Left renal pelvis (tissue), 4 donors: ENCODE measurements around the gene APC. TPM values are rescaled to one million over a fixed set of nuclear protein-coding genes. Genes with fewer than 3 reads are reported as not detected.

ENCODE experiments used
- DNase-seq, 4 donors: peaks; one replicate each; pipeline ENCODE4 v3.0.0-alpha.2; 2013; ENCODE audit warnings: low read depth in 4 of 4, low spot score in 3 of 4
- polyA plus RNA-seq, 4 donors: library from polyadenylated mRNA; unstranded; fragments of 120-200 nt; gene quantifications; one replicate each; pipeline ENCODE4 v1.2.1, GENCODE V29; 2013; ENCODE audit not compliant: insufficient read length in 4 of 4

Gene APC
- polyA plus RNA-seq, 4 donors: 27.6 to 36.8 (median 31.0) TPM

GRCh38 chr5:112892776-112893175, 155.1 kb downstream of the APC start:
- DNase-seq: no peak

- DNase-seq: no peak
Observed at GRCh38 chr5:112895682-112896081, 158.0 kb downstream of the APC start.

Other genes with a start within 250 kb of the APC start
- 10 to 100 TPM; 64.2 to 81.8 (median 79.8) TPM for gene SRP19, start 123.4 kb downstream of the APC start, polyA plus RNA-seq
- 100 to 1,000 TPM in 3 of 4 donors, 10 to 100 TPM in 1; 61.1 to 128 (median 112) TPM for gene REEP5, start 184.3 kb downstream of the APC start, polyA plus RNA-seq
- gene DCP2, start 238.9 kb downstream of the APC start, polyA plus RNA-seq: 10 to 100 TPM; 26.5 to 46.7 (median 37.8) TPM